Stimulated activated CD4-positive, alpha-beta T cell treated with anti-CD3 and anti-CD28 coated beads, Interleukin-12 subunit alpha, Interleukin-12 subunit beta, amount 100 ng/mL, for 48 hours (primary cell): Measurements from ENCODE around the gene SEC14L2.

Experiments
- DNase-seq, 3 donors: peaks; one replicate each; pipeline ENCODE4 v3.0.0-alpha.2; 2020; ENCODE audit warnings: low read depth in 2 of 3, low spot score in 1 of 3

Gene SEC14L2

GRCh38 chr22:30396871-30397655, at the start of gene SEC14L2:
SEC14L2 (plus strand) TSS chr22:30397018; CDS start chr22:30397117, 99 bp downstream.
- DNase-seq, result peak; percentile 39 to 62 (median 53)

GRCh38 chr22:30347255-30347892, 49.4 kb upstream of the SEC14L2 start:
- DNase-seq, result no peak

GRCh38 chr22:30348404-30348803, 48.4 kb upstream of the SEC14L2 start:
- no peak for DNase-seq

GRCh38 chr22:30348809-30349208, 48.0 kb upstream of the SEC14L2 start:
- DNase-seq, result no peak

GRCh38 chr22:30351226-30351625, 45.6 kb upstream of the SEC14L2 start:
- DNase-seq, result no peak

- no peak for DNase-seq
Measured at GRCh38 chr22:30354644-30355043, 42.2 kb upstream of the SEC14L2 start.

- peak; percentile 75 to 86 (median 82) for DNase-seq
Measured at GRCh38 chr22:30356449-30357235, 40.2 kb upstream of the SEC14L2 start, which contains the start of the genes CCDC157 and SF3A1. CCDC157 (plus strand) TSS chr22:30357007; CDS start chr22:30366001, 8,994 bp downstream. SF3A1 (minus strand) TSS chr22:30356894; CDS start chr22:30356792, 102 bp downstream.

- DNase-seq, result no peak
Measured at GRCh38 chr22:30357236-30357570, 39.6 kb upstream of the SEC14L2 start.

- DNase-seq, result no peak
Measured at GRCh38 chr22:30357650-30358215, 39.1 kb upstream of the SEC14L2 start.

GRCh38 chr22:30358541-30358940, 38.3 kb upstream of the SEC14L2 start:
- no peak for DNase-seq

GRCh38 chr22:30361916-30362650, 34.7 kb upstream of the SEC14L2 start:
- DNase-seq, result no peak

GRCh38 chr22:30362651-30363281, 34.1 kb upstream of the SEC14L2 start:
- DNase-seq, result no peak

GRCh38 chr22:30365891-30366290, 30.9 kb upstream of the SEC14L2 start:
- DNase-seq, result no peak

GRCh38 chr22:30368420-30368819, 28.4 kb upstream of the SEC14L2 start:
- no peak for DNase-seq

- no peak for DNase-seq
Measured at GRCh38 chr22:30370641-30371230, 26.1 kb upstream of the SEC14L2 start.

- no peak for DNase-seq
Measured at GRCh38 chr22:30371321-30371720, 25.5 kb upstream of the SEC14L2 start.

GRCh38 chr22:30371981-30372380, 24.8 kb upstream of the SEC14L2 start:
- DNase-seq, result no peak

GRCh38 chr22:30372915-30373314, 23.9 kb upstream of the SEC14L2 start:
- DNase-seq, result no peak

- DNase-seq, result no peak
Measured at GRCh38 chr22:30373331-30374325, 23.2 kb upstream of the SEC14L2 start.
